ENCODE data around the gene TTBK1.

DNA sequence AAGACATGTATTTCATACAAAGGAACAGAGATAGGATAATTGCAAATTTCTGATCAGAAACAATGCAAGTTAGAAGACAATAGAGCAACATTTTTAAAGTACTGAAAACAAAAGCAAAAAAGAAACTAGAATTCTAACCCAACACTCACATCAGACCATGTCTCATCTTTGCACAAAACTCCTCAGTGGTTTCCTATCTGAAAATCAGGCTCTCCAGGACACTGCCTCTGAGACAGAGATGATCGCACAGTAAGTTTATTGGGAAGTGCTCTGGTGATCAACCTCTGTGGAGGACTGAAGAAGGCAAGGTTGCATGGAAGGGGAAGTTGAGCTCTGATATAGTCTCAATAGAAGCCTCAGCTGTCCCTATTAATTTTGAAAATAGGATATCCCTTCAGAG is 2.3 kb upstream of the TTBK1 start:
- TF ChIP-seq CTCF (IDR thresholded peaks at IDR 0.05) (no peak), EZH2 (IDR thresholded peaks at IDR 0.05; ENCODE audit: borderline replicate concordance, insufficient read depth, low read depth, low read length, poor library complexity, severe bottlenecking) (no peak)

Data from B cell (primary cell).